NCI-H1417 (cell line): ENCODE data around the gene IGF1R.
A peak's percentile ranks its signal among the peaks of the same experiment; 100 is the strongest.

Experiments used
- DNase-seq, 3 experiments: peaks; one replicate each; lab custom pipeline; 2025; lab: John Stamatoyannopoulos, UW

IGF1R gene

DNA sequence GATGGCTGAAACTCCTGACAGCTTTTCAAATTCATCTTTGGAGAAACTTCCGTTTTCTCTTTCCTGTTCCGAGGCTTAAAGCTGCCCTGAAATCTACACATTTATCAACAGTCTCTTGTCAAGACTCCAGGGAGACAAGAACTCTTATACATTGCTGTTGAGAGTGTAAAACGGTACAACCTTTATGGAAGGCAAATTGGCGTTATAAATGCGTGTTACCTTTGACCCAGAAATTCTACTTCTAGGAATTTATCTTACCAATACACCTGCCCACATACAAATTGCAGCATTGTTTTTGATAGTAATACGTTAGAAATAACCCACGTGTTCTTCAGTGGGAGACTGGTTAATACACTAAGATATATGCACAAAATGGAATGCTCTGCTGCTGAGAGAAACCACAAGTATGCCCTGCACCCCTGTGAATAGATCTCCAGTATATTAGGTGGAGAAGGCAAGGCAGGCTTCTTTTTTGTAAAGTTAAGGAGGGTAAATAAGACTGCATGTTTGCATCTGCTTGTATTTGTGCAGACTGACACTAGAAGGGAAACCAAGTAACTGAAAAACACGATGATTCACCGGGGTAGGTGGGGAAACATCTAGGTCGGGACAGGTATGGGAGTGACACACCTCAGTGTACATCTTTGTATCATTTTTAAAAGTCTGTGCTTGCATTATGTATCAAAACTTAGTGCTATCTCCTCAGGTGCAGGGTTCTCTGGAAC, 97.5 kb downstream of the IGF1R start:
- peak in 1 of 3 experiments; percentile 17 for DNase-seq

GRCh38 chr15:98746375-98747155, 98.2 kb downstream of the IGF1R start:
- peak in 2 of 3 experiments; percentile 58 to 91 for DNase-seq

DNA sequence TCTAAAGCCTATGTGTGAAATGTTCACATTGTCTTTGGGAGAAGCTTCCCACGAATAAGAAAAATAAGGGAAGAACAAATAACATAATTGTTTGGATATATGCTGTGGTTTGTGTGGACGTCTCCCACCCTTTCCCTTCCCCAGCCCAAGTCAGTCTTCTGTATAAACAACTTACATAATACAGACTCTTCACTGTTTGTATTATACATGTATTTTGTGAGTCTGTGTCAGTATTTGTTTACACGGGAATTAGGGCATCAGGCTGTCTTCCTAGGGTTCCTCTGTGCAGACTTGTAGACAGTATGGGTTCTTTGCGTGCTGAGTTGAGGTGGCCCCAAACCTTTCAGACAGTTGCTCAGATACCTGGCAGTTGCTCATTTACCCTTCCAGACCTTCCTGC, 103.4 kb downstream of the IGF1R start:
- DNase-seq: no peak

DNA sequence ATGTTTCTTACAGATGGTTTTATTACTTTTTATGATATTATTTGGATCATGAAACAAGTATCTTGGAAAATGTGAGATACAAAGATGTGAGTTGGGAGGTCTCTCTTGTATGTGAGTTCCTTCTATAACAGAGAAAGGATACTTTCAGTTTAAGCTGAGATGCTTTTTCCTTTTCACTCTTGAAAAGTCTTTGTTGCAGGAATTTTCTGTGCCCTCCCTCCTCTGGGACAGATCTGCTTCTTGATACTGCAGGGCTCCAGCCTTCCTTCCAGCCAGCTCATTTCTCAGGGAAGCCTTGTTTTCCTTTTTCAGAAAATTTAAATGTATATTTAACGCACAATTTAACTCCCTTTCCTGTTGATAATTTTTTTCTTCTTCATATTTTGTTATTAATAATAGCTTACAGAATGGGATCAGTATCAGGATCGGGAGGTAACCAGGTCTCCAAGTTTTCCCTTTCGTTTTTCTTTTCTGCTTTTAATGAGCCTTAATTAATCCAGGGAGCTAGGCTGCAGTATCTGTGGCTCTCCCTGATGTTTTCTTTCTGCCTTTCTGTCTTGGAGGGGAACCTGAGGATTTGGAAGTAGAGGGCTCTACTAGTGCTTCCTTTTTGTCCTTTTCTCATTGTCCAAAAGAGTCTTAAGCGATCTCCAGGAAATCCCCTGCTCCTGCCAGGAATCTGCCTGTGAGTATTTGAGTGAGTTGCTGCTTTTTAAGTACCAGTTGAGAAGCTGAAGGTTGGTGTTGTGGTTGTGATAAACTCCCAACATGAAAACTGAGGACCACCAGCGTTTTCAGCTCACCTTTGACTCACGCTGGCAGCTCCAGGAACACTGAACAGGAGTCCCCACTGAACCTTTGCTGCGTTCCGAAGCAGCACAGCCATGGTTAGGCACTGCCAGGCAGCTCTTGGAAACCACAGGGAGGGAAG, 105.7 kb downstream of the IGF1R start:
- DNase-seq: no peak

- no peak for DNase-seq
These were observed 106.3 kb downstream of the IGF1R start for GRCh38 chr15:98754657-98755022.

DNA sequence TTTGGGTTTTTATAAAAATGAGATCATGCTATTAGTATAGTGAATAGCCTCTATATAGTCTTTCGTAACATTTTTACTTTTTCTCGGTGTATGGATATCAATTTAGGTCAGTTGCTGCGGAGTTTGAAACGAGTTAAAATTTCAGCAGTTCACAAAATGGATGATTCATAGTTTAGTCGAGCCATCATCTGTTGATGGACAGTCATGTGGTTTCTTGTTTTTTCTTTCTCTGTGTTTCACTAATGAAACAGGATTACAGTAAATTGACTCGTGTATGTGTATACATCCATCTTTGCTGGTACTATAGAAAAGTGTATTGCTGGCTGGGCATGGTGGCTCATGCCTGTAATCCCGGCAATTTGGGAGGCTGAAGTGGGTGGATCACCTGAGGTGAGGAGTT, 106.8 kb downstream of the IGF1R start:
- no peak for DNase-seq

- no peak for DNase-seq
These were observed 107.4 kb downstream of the IGF1R start for GRCh38 chr15:98755781-98756180.

DNA sequence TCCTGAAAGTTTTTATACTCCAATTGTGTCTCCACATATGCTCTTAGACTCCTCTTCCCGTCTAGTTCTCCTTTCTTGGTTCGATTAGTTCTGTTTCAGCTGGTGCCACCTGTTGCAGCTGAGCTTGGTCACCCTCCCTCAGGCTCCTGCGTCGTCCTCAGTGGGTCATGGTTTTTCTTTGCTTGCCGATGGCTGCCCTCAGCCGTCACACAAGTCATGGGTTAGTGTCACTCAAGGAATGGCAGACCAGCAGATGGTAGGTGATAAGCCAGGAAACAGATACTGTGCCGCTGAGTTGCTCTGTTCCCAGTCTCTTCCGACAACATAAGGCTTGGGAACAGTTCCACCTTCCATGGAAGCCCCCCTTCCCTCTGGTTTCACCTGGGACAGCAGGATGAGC, 109.9 kb downstream of the IGF1R start:
- no peak for DNase-seq

- DNase-seq: peak in 1 of 3 experiments; percentile 11
These were observed 110.9 kb downstream of the IGF1R start for GRCh38 chr15:98759277-98759676.

DNA sequence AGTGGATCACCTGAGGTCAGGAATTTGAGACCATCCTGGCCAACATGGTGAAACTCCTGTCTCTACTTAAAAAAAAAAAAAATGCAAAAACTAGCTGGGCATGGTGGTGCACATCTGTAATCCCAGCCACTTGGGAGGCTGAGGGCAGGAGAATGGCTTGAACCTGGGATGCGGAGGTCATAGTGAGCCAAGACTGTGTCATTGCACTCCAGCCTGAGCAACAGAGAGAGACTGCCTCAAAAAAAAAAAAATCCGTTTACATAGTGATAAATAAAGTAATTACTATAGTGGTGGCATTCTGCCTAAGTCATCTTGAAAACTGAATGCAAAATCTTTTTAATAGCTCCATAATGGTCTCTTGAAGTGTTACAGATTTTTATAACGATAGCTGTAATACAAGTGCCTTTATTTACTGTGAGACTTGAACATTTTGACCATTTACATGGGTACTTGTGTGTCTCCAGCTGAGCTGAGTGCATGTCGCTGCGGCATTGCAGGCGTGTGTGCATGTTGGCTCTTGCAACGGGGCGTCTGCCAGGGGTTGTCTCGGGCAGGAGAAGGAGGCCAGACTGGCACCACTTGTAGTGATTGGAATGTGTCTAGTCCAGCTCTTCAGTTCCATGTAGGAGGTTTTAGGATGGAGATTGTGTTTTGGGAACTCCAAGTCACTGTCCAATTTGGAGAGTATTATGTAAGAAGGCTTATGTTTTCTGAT, 111.9 kb downstream of the IGF1R start:
- DNase-seq: peak in 2 of 3 experiments; percentile 65 to 96

DNA sequence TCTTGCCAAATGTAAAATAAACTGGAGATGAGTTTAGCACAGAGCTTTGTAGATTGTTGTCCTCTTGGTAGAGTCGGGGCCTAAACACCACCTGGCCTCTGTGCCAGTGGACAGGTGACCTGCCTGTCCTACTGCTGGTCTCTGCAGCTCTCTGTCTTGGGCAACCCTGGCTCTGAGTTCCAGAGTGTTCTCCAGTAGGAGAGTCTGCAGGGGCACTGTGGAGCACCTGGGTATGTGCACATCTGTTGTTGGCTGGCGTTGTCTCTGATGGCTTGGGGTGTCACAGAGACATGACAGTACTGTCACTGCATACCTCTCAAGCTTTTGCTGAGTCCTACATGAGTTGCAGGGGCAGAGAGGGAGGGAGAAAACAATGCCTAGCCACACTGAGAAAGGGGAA, 112.6 kb downstream of the IGF1R start:
- DNase-seq: no peak

DNA sequence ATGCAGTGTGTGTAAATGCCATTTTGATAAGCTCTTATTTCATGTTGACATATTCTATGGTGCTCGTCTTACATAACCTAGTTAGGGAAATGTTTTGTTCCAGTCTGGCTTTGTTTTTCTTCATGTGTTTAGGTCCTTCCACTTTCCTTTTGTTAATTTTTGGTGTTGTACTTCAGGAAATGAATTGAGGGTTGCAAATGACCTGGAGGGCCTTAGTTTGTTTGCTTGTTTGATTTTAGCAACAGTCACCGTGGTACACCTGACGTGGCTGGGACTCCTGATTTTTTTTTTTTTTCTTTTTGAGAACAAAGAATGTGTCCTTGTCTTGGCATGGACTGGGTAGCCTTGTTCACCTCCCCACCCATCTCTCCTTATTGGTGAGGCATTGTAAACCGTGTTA, 114.8 kb downstream of the IGF1R start:
- DNase-seq: peak in 1 of 3 experiments; percentile 56

- DNase-seq: no peak
These were observed 116.0 kb downstream of the IGF1R start for GRCh38 chr15:98764291-98764690.

DNA sequence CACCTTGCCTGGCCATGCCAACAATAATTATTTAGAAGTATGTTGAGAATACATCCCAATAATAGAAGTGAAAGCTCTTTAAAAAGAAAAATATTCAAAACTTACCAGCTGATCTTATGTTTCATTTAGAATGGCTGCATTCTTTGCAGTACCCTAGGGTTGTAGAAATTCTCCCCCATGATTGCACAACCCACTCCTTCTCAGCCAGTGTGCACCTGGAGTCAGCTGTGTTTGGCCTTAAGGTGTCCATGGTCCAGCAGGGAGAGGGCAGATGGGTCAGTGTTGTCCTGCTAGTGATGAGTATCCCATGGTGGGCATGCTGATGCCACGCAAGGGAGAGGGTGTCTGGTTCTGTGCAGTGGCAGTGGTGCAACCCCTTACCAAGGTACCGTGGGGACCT, 117.3 kb downstream of the IGF1R start:
- DNase-seq: no peak

DNA sequence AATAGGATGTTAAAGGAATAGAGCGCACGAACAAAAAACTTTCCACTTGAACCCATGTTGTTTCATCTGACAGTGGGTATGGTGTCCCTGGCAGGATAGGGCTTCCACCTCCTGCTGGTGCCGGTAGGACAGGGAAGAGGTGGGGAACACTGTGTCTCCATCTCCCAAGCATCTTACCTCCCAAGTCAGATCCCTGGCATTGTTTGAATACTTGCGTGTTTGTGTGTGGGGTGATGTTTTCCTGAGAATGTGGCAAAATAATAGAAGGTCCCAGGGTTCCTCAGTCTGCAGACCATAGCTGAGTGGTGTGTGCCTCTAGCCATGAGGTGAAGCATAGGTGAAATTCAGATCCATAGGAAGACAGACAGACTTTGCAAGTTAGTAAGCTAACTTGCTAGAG, 119.4 kb downstream of the IGF1R start:
- no peak for DNase-seq

GRCh38 chr15:98769867-98770266, 121.5 kb downstream of the IGF1R start:
- no peak for DNase-seq

GRCh38 chr15:98770984-98771383, 122.6 kb downstream of the IGF1R start:
- no peak for DNase-seq

DNA sequence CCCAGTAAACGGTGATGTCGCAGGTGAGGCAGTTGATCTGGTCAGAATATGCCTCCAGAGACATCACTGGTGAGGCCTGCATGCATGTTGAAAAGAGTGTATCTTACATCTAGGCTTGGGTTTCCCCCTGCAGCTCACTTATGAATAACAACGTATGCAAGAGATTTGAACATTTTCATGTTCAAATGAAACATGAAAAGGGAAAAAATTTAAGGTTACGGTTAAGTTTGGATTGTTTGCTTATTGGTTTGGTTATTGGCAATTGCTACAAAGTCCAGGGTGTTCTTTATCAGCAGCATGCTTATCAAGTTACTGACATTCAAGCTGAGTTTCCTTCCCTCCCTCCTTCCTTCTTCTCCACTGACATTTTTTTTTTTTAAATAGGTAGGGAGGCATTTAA, 123.2 kb downstream of the IGF1R start:
- no peak for DNase-seq

DNA sequence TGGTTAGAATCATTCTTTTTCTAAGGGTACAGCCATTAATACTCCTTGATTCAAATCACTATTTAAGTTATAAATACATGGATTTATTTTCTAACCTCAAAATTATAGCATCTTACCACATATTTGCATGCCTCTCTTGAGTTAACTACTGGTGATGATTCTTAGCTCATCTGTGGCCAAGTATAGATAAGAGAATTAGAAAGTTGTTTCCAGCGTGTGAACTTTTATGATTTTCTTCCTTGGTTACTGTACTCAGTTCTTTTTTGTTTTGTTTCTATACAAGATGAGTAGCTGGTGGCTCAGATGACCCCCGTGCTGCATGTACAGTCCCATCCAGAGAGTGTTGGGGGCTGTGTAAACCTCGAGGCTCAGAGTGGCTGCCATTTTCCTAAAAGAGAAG, 124.6 kb downstream of the IGF1R start:
- DNase-seq: no peak

DNA sequence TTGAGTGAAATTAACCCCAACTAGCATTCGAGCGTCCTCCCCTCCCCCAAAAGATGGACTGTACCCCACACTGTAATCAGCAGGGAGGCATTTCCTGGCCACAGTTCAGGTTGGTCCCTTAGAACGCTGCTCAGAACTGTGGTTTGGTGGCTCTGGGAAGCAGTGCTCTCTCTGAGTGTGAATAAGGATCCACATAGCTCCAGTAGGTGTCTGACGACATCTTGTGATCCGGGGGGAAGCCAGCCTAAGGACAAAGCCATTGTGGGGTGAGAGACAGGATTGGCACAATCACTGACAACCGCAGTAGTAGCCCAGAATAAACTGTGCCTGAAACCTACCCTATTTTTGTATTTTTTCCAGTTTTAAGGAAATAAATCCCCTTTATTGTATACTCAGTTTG, 125.3 kb downstream of the IGF1R start:
- no peak for DNase-seq

GRCh38 chr15:98774756-98775497, 126.6 kb downstream of the IGF1R start:
- peak in 2 of 3 experiments; percentile 49 to 71 for DNase-seq
